Natural killer cell (primary cell): Measurements from ENCODE around the gene C8G. TPM values are rescaled to one million over a fixed set of nuclear protein-coding genes. Genes with fewer than 3 reads are reported as not detected.
A peak's percentile ranks its signal among the peaks of the same experiment; 100 is the strongest.

Experiments used
- ATAC-seq, 3 donors: fragments of 150-1000 bp in 2 of 3; fragments of 200-7000 bp in 1 of 3; cut with Tn5 transposase; 1 replicate in 1 of 3; 2 replicates in 2 of 3; pipeline ENCODE4 v1.10.0; 2021; ENCODE audit warnings: mild to moderate bottlenecking in 2 of 3, moderate library complexity in 2 of 3
- DNase-seq, 2 donors: peaks; one replicate each; pipeline versions ENCODE4 v3.0.0 to v3.0.0-alpha.2; 2013 to 2021; ENCODE audit warnings: mixed read lengths in 1 of 2
- H3K27ac ChIP-seq: one replicate; pipeline ENCODE4 v1.5.1; 2013; ENCODE audit warnings: mild to moderate bottlenecking, low read length
- H3K27me3 ChIP-seq: one replicate; pipeline ENCODE4 v1.6.1; 2013; ENCODE audit warnings: low read length; ENCODE audit not compliant: control insufficient read depth, insufficient read depth
- H3K36me3 ChIP-seq: one replicate; pipeline ENCODE4 v1.6.1; 2013; ENCODE audit warnings: low read length; ENCODE audit not compliant: control insufficient read depth, insufficient read depth
- H3K4me1 ChIP-seq: one replicate; pipeline ENCODE4 v1.6.1; 2013; ENCODE audit warnings: low read length; ENCODE audit not compliant: control insufficient read depth, insufficient read depth
- H3K4me3 ChIP-seq: one replicate; pipeline ENCODE4 v1.5.1; 2013; ENCODE audit warnings: low read length
- H3K9me3 ChIP-seq: one replicate; pipeline ENCODE4 v1.6.1; 2013; ENCODE audit warnings: low read length; ENCODE audit not compliant: control insufficient read depth, insufficient read depth
- H3K27ac Mint-ChIP-seq, 2 donors: one replicate each; pipeline ENCODE4 v1.8.0; 2022; ENCODE audit warnings: mild to moderate bottlenecking in 2 of 2, mixed read lengths in 2 of 2, moderate library complexity in 1 of 2
- H3K27me3 Mint-ChIP-seq, 2 donors: one replicate each; pipeline ENCODE4 v1.8.0; 2022; ENCODE audit warnings: low read depth in 2 of 2, mixed read lengths in 2 of 2
- H3K36me3 Mint-ChIP-seq: one replicate; pipeline ENCODE4 v1.8.0; 2022; ENCODE audit warnings: mixed read lengths
- H3K4me1 Mint-ChIP-seq, 2 donors: one replicate each; pipeline ENCODE4 v1.8.0; 2022; ENCODE audit warnings: mixed read lengths in 2 of 2
- H3K4me3 Mint-ChIP-seq: one replicate; pipeline ENCODE4 v1.8.0; 2022; ENCODE audit warnings: mild to moderate bottlenecking, moderate library complexity, mixed read lengths
- H3K9me3 Mint-ChIP-seq, 2 donors: one replicate each; pipeline ENCODE4 v1.8.0; 2022; ENCODE audit warnings: mixed read lengths in 2 of 2
- WGBS: methylation state at CpG from one replicate; pipeline ENCODE4 v1.1.7; 2013; ENCODE audit warnings: missing lambda C conversion rate; ENCODE audit not compliant: insufficient coverage; 5-methylcytosine and 5-hydroxymethylcytosine counted together
- intact Hi-C: fragments of 100-400 bp; cut with micrococcal nuclease; formaldehyde crosslinking; loops from one replicate; pipeline ENCODE4 v1.14.2; 2022
- total RNA-seq, 4 donors: library from RNA; stranded (reverse); fragments of 120-200 nt in 1 of 4; gene quantifications; one replicate each; pipeline versions ENCODE4 v1.2.3 to v1.2.4, GENCODE V29; 2013 to 2022
- TF ChIP-seq, protein P1 (sequence below): fragments of 200-600 bp; IDR thresholded peaks from one replicate; pipeline ENCODE4 v1.8.0; 2022; ENCODE audit warnings: antibody characterized with exemption

Gene C8G
- total RNA-seq, 3 donors from 2014 or later (not counting 1 experiment from before 2014, with no cell fraction given) = 3.9 to 8.5 (median 7.3) TPM

DNA sequence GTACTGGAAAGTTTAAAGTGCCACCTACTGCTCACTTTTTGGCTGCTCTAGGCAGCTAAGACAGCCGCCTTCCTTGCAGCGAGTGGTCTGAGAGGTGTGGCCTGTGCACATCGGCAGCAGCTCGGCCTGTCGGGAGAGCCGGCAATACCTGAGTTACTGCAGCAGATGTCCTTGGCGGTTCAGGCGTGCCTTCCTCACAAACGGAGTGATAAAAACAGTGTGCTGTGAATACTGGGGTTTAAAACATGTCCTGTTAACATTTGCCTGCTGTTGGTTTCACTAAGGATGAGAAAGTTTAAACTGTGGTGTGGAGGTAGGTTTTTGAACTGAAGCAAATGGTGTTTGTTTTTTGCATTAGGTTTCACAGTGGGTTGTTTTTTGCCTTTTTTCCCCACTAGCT is 45.8 kb upstream of the C8G start:
- peaks cover 10 to 34% of the 10 kb centered on the region in 2 donors for H3K4me1 Mint-ChIP-seq
- no peaks in the 10 kb centered on the region for H3K9me3 ChIP-seq
- ATAC-seq (no peak), DNase-seq (no peak)
- H3K4me3 Mint-ChIP-seq = no peak overlapping the region
- no peak overlapping the region for H3K27ac Mint-ChIP-seq
- no peak overlapping the region for H3K4me3 ChIP-seq
- TF ChIP-seq, protein P1, sequence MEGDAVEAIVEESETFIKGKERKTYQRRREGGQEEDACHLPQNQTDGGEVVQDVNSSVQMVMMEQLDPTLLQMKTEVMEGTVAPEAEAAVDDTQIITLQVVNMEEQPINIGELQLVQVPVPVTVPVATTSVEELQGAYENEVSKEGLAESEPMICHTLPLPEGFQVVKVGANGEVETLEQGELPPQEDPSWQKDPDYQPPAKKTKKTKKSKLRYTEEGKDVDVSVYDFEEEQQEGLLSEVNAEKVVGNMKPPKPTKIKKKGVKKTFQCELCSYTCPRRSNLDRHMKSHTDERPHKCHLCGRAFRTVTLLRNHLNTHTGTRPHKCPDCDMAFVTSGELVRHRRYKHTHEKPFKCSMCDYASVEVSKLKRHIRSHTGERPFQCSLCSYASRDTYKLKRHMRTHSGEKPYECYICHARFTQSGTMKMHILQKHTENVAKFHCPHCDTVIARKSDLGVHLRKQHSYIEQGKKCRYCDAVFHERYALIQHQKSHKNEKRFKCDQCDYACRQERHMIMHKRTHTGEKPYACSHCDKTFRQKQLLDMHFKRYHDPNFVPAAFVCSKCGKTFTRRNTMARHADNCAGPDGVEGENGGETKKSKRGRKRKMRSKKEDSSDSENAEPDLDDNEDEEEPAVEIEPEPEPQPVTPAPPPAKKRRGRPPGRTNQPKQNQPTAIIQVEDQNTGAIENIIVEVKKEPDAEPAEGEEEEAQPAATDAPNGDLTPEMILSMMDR = no peak
- H3K27me3 ChIP-seq = no peaks in the 10 kb centered on the region
- H3K27me3 Mint-ChIP-seq = no peaks in the 10 kb centered on the region
- H3K27ac ChIP-seq = no peak overlapping the region
- peaks cover 7% of the 10 kb centered on the region for H3K36me3 Mint-ChIP-seq
- WGBS = 89% methylated on average over 9 of the region's 9 CpGs
- intact Hi-C loops = no loop called here
- H3K36me3 ChIP-seq = peaks cover 30% of the 10 kb centered on the region
- H3K4me1 ChIP-seq = peaks cover 29% of the 10 kb centered on the region
- no peaks in the 10 kb centered on the region for H3K9me3 Mint-ChIP-seq

GRCh38 chr9:136900556-136900955 is 44.5 kb upstream of the C8G start:
- intact Hi-C loops = no loop called here
- H3K9me3 Mint-ChIP-seq = no peaks in the 10 kb centered on the region
- H3K36me3 ChIP-seq = peaks cover 23% of the 10 kb centered on the region
- H3K36me3 Mint-ChIP-seq = peaks cover 7% of the 10 kb centered on the region
- DNase-seq (no peak), ATAC-seq (no peak)
- no peaks in the 10 kb centered on the region for H3K27me3 ChIP-seq
- TF ChIP-seq, protein P1 = no peak
- H3K4me1 Mint-ChIP-seq = peaks cover 4 to 25% of the 10 kb centered on the region in 2 donors
- H3K27me3 Mint-ChIP-seq = no peaks in the 10 kb centered on the region
- peak overlapping the region; percentile 4 for H3K4me3 Mint-ChIP-seq
- H3K4me1 ChIP-seq = peaks cover 29% of the 10 kb centered on the region
- peak overlapping the region; percentile 79 to 87 for H3K27ac Mint-ChIP-seq
- no peak overlapping the region for H3K4me3 ChIP-seq
- no peaks in the 10 kb centered on the region for H3K9me3 ChIP-seq
- WGBS = 98% methylated on average over 10 of the region's 10 CpGs
- H3K27ac ChIP-seq = no peak overlapping the region

GRCh38 chr9:136900988-136901515 is 44.0 kb upstream of the C8G start:
- peaks cover 23% of the 10 kb centered on the region for H3K36me3 ChIP-seq
- 89% methylated on average over 13 of the region's 13 CpGs for WGBS
- DNase-seq = no peak
- ATAC-seq = no peak
- Mint-ChIP-seq H3K4me1 (peaks cover 4 to 25% of the 10 kb centered on the region in 2 donors), H3K27me3 (no peaks in the 10 kb centered on the region), H3K9me3 (no peaks in the 10 kb centered on the region), H3K27ac (peak overlapping the region; percentile 79 to 87), H3K36me3 (peaks cover 7% of the 10 kb centered on the region), H3K4me3 (no peak overlapping the region)
- H3K4me3 ChIP-seq = no peak overlapping the region
- no peaks in the 10 kb centered on the region for H3K27me3 ChIP-seq
- peak overlapping the region; percentile 90 for H3K27ac ChIP-seq
- no peaks in the 10 kb centered on the region for H3K9me3 ChIP-seq
- intact Hi-C loops = no loop called here
- TF ChIP-seq, protein P1 = no peak
- H3K4me1 ChIP-seq = peaks cover 29% of the 10 kb centered on the region
